ENCODE measurements around the gene ST6GALNAC3. TPM values are rescaled to one million over a fixed set of nuclear protein-coding genes. Genes with fewer than 3 reads are reported as not detected.
"Not testable (repeated sequence)": the region's sequence is repeated elsewhere in the genome, so short reads cannot be mapped to it uniquely, and the experiment has no call there.

Gene ST6GALNAC3
- total and polyA plus RNA-seq, 4 donors, result 0.50 to 20.2 (median 5.9) TPM

- no peak for ATAC-seq (ENCODE audit: low FRiP score)
- intact Hi-C loops (cut with DNase I), result no loop called here
- H3K27ac ChIP-seq (ENCODE audit: low read depth in 1 of 2, low read length in 2 of 2), result no peak overlapping the region
- no peak for DNase-seq
- peaks cover 0 to 2% of the 10 kb centered on the region in 2 donors for H3K4me1 ChIP-seq (ENCODE audit: control insufficient read depth in 1 of 2, insufficient read depth in 2 of 2, low read length in 2 of 2)
- no peaks in the 10 kb centered on the region for H3K27me3 ChIP-seq (ENCODE audit: control insufficient read depth in 1 of 2, insufficient read depth in 2 of 2, low read length in 1 of 2)
- H3K9me3 ChIP-seq (ENCODE audit: control insufficient read depth, low read length), result no peaks in the 10 kb centered on the region
- H3K4me3 ChIP-seq (ENCODE audit: low read length in 2 of 2), result no peak overlapping the region
- WGBS, 2 donors, result 86 to 89% methylated on average over 5 of the region's 5 CpGs
- no peaks in the 10 kb centered on the region for H3K36me3 ChIP-seq (ENCODE audit: control insufficient read depth in 1 of 2, insufficient read depth in 2 of 2, low read length in 1 of 2)
Observed at GRCh38 chr1:76122271-76122670, 47.7 kb downstream of the ST6GALNAC3 start.

GRCh38 chr1:76123411-76124064, 49.0 kb downstream of the ST6GALNAC3 start:
- H3K4me3 ChIP-seq (ENCODE audit: low read length in 2 of 2); ATAC-seq (ENCODE audit: low FRiP score); H3K4me1 ChIP-seq (ENCODE audit: control insufficient read depth in 1 of 2, insufficient read depth in 2 of 2, low read length in 2 of 2); DNase-seq; H3K36me3 ChIP-seq (ENCODE audit: control insufficient read depth in 1 of 2, insufficient read depth in 2 of 2, low read length in 1 of 2); H3K9me3 ChIP-seq (ENCODE audit: control insufficient read depth, low read length); intact Hi-C loops (cut with DNase I); H3K27me3 ChIP-seq (ENCODE audit: control insufficient read depth in 1 of 2, insufficient read depth in 2 of 2, low read length in 1 of 2); H3K27ac ChIP-seq (ENCODE audit: low read depth in 1 of 2, low read length in 2 of 2): not testable (repeated sequence)
- WGBS, 2 donors, result 95 to 97% methylated on average over 5 of the region's 5 CpGs

- no peaks in the 10 kb centered on the region for H3K27me3 ChIP-seq (ENCODE audit: control insufficient read depth in 1 of 2, insufficient read depth in 2 of 2, low read length in 1 of 2)
- no peak for ATAC-seq (ENCODE audit: low FRiP score)
- DNase-seq, result no peak
- H3K36me3 ChIP-seq (ENCODE audit: control insufficient read depth in 1 of 2, insufficient read depth in 2 of 2, low read length in 1 of 2), result no peaks in the 10 kb centered on the region
- no peak overlapping the region for H3K4me3 ChIP-seq (ENCODE audit: low read length in 2 of 2)
- 96 to 98% methylated on average over 7 of the region's 7 CpGs for WGBS, 2 donors
- H3K4me1 ChIP-seq (ENCODE audit: control insufficient read depth in 1 of 2, insufficient read depth in 2 of 2, low read length in 2 of 2), result peaks cover 0 to 2% of the 10 kb centered on the region in 2 donors
- no peaks in the 10 kb centered on the region for H3K9me3 ChIP-seq (ENCODE audit: control insufficient read depth, low read length)
- intact Hi-C loops (cut with DNase I), result no loop called here
- H3K27ac ChIP-seq (ENCODE audit: low read depth in 1 of 2, low read length in 2 of 2), result no peak overlapping the region
Observed at GRCh38 chr1:76124196-76124595, 49.6 kb downstream of the ST6GALNAC3 start.

GRCh38 chr1:76125473-76126219, 51.1 kb downstream of the ST6GALNAC3 start:
- Histone ChIP-seq H3K4me3 (ENCODE audit: low read length in 2 of 2) (no peak overlapping the region), H3K27me3 (ENCODE audit: control insufficient read depth in 1 of 2, insufficient read depth in 2 of 2, low read length in 1 of 2) (no peaks in the 10 kb centered on the region), H3K27ac (ENCODE audit: low read depth in 1 of 2, low read length in 2 of 2) (no peak overlapping the region), H3K9me3 (ENCODE audit: control insufficient read depth, low read length) (no peaks in the 10 kb centered on the region), H3K36me3 (ENCODE audit: control insufficient read depth in 1 of 2, insufficient read depth in 2 of 2, low read length in 1 of 2) (no peaks in the 10 kb centered on the region), H3K4me1 (ENCODE audit: control insufficient read depth in 1 of 2, insufficient read depth in 2 of 2, low read length in 2 of 2) (peaks cover 0 to 2% of the 10 kb centered on the region in 2 donors)
- intact Hi-C loops (cut with DNase I), result no loop called here
- no peak for DNase-seq
- ATAC-seq (ENCODE audit: low FRiP score), result no peak
- 82 to 95% methylated on average over 3 of the region's 3 CpGs for WGBS, 2 donors

- no peaks in the 10 kb centered on the region for H3K4me1 ChIP-seq (ENCODE audit: control insufficient read depth in 1 of 2, insufficient read depth in 2 of 2, low read length in 2 of 2)
- no peak overlapping the region for H3K27ac ChIP-seq (ENCODE audit: low read depth in 1 of 2, low read length in 2 of 2)
- DNase-seq (no peak), ATAC-seq (ENCODE audit: low FRiP score) (no peak)
- no peaks in the 10 kb centered on the region for H3K9me3 ChIP-seq (ENCODE audit: control insufficient read depth, low read length)
- intact Hi-C loops (cut with DNase I), result no loop called here
- H3K4me3 ChIP-seq (ENCODE audit: low read length in 2 of 2), result no peak overlapping the region
- 94 to 96% methylated on average over 5 of the region's 5 CpGs for WGBS, 2 donors
- H3K36me3 ChIP-seq (ENCODE audit: control insufficient read depth in 1 of 2, insufficient read depth in 2 of 2, low read length in 1 of 2), result no peaks in the 10 kb centered on the region
- H3K27me3 ChIP-seq (ENCODE audit: control insufficient read depth in 1 of 2, insufficient read depth in 2 of 2, low read length in 1 of 2), result no peaks in the 10 kb centered on the region
Observed at GRCh38 chr1:76128096-76128495, 53.5 kb downstream of the ST6GALNAC3 start.

- H3K4me1 ChIP-seq (ENCODE audit: control insufficient read depth in 1 of 2, insufficient read depth in 2 of 2, low read length in 2 of 2), result no peaks in the 10 kb centered on the region
- H3K27me3 ChIP-seq (ENCODE audit: control insufficient read depth in 1 of 2, insufficient read depth in 2 of 2, low read length in 1 of 2), result no peaks in the 10 kb centered on the region
- ATAC-seq (ENCODE audit: low FRiP score), result no peak
- H3K27ac ChIP-seq (ENCODE audit: low read depth in 1 of 2, low read length in 2 of 2), result no peak overlapping the region
- H3K9me3 ChIP-seq (ENCODE audit: control insufficient read depth, low read length), result no peaks in the 10 kb centered on the region
- intact Hi-C loops (cut with DNase I), result no loop called here
- 89 to 91% methylated on average over 6 of the region's 6 CpGs for WGBS, 2 donors
- H3K36me3 ChIP-seq (ENCODE audit: control insufficient read depth in 1 of 2, insufficient read depth in 2 of 2, low read length in 1 of 2), result no peaks in the 10 kb centered on the region
- no peak for DNase-seq
- H3K4me3 ChIP-seq (ENCODE audit: low read length in 2 of 2), result no peak overlapping the region
Observed at GRCh38 chr1:76129731-76130130, 55.2 kb downstream of the ST6GALNAC3 start.

GRCh38 chr1:76130992-76131391, 56.4 kb downstream of the ST6GALNAC3 start:
- no peak for ATAC-seq (ENCODE audit: low FRiP score)
- Histone ChIP-seq H3K4me3 (ENCODE audit: low read length in 2 of 2) (no peak overlapping the region), H3K27me3 (ENCODE audit: control insufficient read depth in 1 of 2, insufficient read depth in 2 of 2, low read length in 1 of 2) (no peaks in the 10 kb centered on the region), H3K36me3 (ENCODE audit: control insufficient read depth in 1 of 2, insufficient read depth in 2 of 2, low read length in 1 of 2) (no peaks in the 10 kb centered on the region), H3K27ac (ENCODE audit: low read depth in 1 of 2, low read length in 2 of 2) (no peak overlapping the region), H3K9me3 (ENCODE audit: control insufficient read depth, low read length) (no peaks in the 10 kb centered on the region), H3K4me1 (ENCODE audit: control insufficient read depth in 1 of 2, insufficient read depth in 2 of 2, low read length in 2 of 2) (no peaks in the 10 kb centered on the region)
- DNase-seq, result no peak
- 97 to 99% methylated on average over 4 of the region's 4 CpGs for WGBS, 2 donors
- intact Hi-C loops (cut with DNase I), result no loop called here

- H3K27me3 ChIP-seq (ENCODE audit: control insufficient read depth in 1 of 2, insufficient read depth in 2 of 2, low read length in 1 of 2), result no peaks in the 10 kb centered on the region
- 91% methylated on average over 2 of the region's 2 CpGs for WGBS, 2 donors
- no peaks in the 10 kb centered on the region for H3K4me1 ChIP-seq (ENCODE audit: control insufficient read depth in 1 of 2, insufficient read depth in 2 of 2, low read length in 2 of 2)
- ATAC-seq (ENCODE audit: low FRiP score), result no peak
- no peak for DNase-seq
- no peaks in the 10 kb centered on the region for H3K36me3 ChIP-seq (ENCODE audit: control insufficient read depth in 1 of 2, insufficient read depth in 2 of 2, low read length in 1 of 2)
- intact Hi-C loops (cut with DNase I), result no loop called here
- no peak overlapping the region for H3K27ac ChIP-seq (ENCODE audit: low read depth in 1 of 2, low read length in 2 of 2)
- H3K4me3 ChIP-seq (ENCODE audit: low read length in 2 of 2), result no peak overlapping the region
- H3K9me3 ChIP-seq (ENCODE audit: control insufficient read depth, low read length), result no peaks in the 10 kb centered on the region
Observed at GRCh38 chr1:76133977-76134376, 59.4 kb downstream of the ST6GALNAC3 start.

- Histone ChIP-seq H3K4me3 (ENCODE audit: low read length in 2 of 2) (no peak overlapping the region), H3K4me1 (ENCODE audit: control insufficient read depth in 1 of 2, insufficient read depth in 2 of 2, low read length in 2 of 2) (no peaks in the 10 kb centered on the region), H3K36me3 (ENCODE audit: control insufficient read depth in 1 of 2, insufficient read depth in 2 of 2, low read length in 1 of 2) (no peaks in the 10 kb centered on the region), H3K27ac (ENCODE audit: low read depth in 1 of 2, low read length in 2 of 2) (no peak overlapping the region), H3K27me3 (ENCODE audit: control insufficient read depth in 1 of 2, insufficient read depth in 2 of 2, low read length in 1 of 2) (no peaks in the 10 kb centered on the region), H3K9me3 (ENCODE audit: control insufficient read depth, low read length) (no peaks in the 10 kb centered on the region)
- ATAC-seq (ENCODE audit: low FRiP score) (no peak), DNase-seq (no peak)
- intact Hi-C loops (cut with DNase I), result no loop called here
- 87 to 89% methylated on average over 3 of the region's 3 CpGs for WGBS, 2 donors
Observed at GRCh38 chr1:76135835-76136234, 61.3 kb downstream of the ST6GALNAC3 start.

Data from aorta (tissue), 5 donors.